ENCODE results near the gene ISLR.

Gene ISLR

GRCh38 chr15:74174219-74174957 lies 878 bp downstream of the ISLR start:
- no peak for DNase-seq

- DNase-seq = no peak
Observed at GRCh38 chr15:74174958-74175253, 1.4 kb downstream of the ISLR start.

GRCh38 chr15:74175271-74176191 lies 2.0 kb downstream of the ISLR start:
- DNase-seq = no peak

GRCh38 chr15:74176262-74177214 lies 3.0 kb downstream of the ISLR start:
- no peak for DNase-seq

GRCh38 chr15:74178326-74179100 lies 5.0 kb downstream of the ISLR start:
- no peak for DNase-seq

GRCh38 chr15:74179101-74179841 lies 5.8 kb downstream of the ISLR start:
- DNase-seq = no peak

GRCh38 chr15:74179983-74180880 lies 6.7 kb downstream of the ISLR start:
- DNase-seq = no peak

GRCh38 chr15:74180881-74181602 lies 7.5 kb downstream of the ISLR start:
- no peak for DNase-seq

GRCh38 chr15:74182131-74182530 lies 8.6 kb downstream of the ISLR start:
- DNase-seq = no peak

- DNase-seq = no peak
Observed at GRCh38 chr15:74184582-74185091, 11.1 kb downstream of the ISLR start.

GRCh38 chr15:74185710-74186348 lies 12.3 kb downstream of the ISLR start:
- no peak for DNase-seq

GRCh38 chr15:74188216-74188615 lies 14.7 kb downstream of the ISLR start:
- no peak for DNase-seq

GRCh38 chr15:74191798-74192197 lies 18.3 kb downstream of the ISLR start:
- no peak for DNase-seq

GRCh38 chr15:74192751-74193150 lies 19.2 kb downstream of the ISLR start:
- no peak for DNase-seq

- no peak for DNase-seq
Observed at GRCh38 chr15:74193299-74193718, 19.8 kb downstream of the ISLR start.

- DNase-seq = no peak
Observed at GRCh38 chr15:74193905-74194304, 20.4 kb downstream of the ISLR start.

- no peak for DNase-seq
Observed at GRCh38 chr15:74194572-74195559, 21.4 kb downstream of the ISLR start.

GRCh38 chr15:74196175-74196574 lies 22.7 kb downstream of the ISLR start:
- no peak for DNase-seq
